A673 (cell line): ENCODE measurements around the gene ATP10A. TPM values are rescaled to one million over a fixed set of nuclear protein-coding genes. Genes with fewer than 3 reads are reported as not detected.

Source experiments
- BruUV-seq: library from RNA; stranded (reverse); fragments of 400-500 nt; replicated peaks from 2 replicates; lab custom pipeline; 2021; lab: Mats Ljungman, UMichigan
- CTCF ChIA-PET: fragments of 300-600 bp; sonication (Branson Sonifier 250); formaldehyde crosslinking; loops from one replicate; lab custom pipeline; 2022; ENCODE audit warnings: antibody characterized with exemption; lab: Charles Lee
- POLR2A ChIA-PET: fragments of 300-600 bp; sonication (Branson Sonifier 250); formaldehyde crosslinking; loops from one replicate; lab custom pipeline; 2022; ENCODE audit warnings: antibody characterized with exemption; ENCODE audit not compliant: low non-redundant PET; lab: Charles Lee
- DNase-seq: peaks from one replicate; pipeline ENCODE4 v3.0.0-alpha.2; 2015; ENCODE audit warnings: low spot score
- H3K27ac ChIP-seq: fragments of 200-600 bp; sonication (generic); 2 replicates; pipeline ENCODE4 v1.5.1; 2016; ENCODE audit warnings: mixed run types, low read depth, mild to moderate bottlenecking, mixed read lengths, antibody characterized with exemption, low read length; ENCODE audit not compliant: poor library complexity, severe bottlenecking
- H3K27me3 ChIP-seq: fragments of 200-600 bp; sonication (generic); replicated peaks from 2 replicates; pipeline ENCODE4 v1.6.1; 2017; ENCODE audit warnings: mixed run types, low read depth, mild to moderate bottlenecking, mixed read lengths, antibody characterized with exemption, low read length; ENCODE audit not compliant: insufficient read depth, poor library complexity
- H3K36me3 ChIP-seq: fragments of 200-600 bp; sonication (generic); 2 replicates; pipeline ENCODE4 v1.6.1; 2016; ENCODE audit warnings: mixed run types, mild to moderate bottlenecking, mixed read lengths, antibody characterized with exemption, low read length; ENCODE audit not compliant: insufficient read depth, poor library complexity, severe bottlenecking
- H3K4me1 ChIP-seq: fragments of 200-600 bp; sonication (generic); 2 replicates; pipeline ENCODE4 v1.6.1; 2017; ENCODE audit warnings: mixed run types, mild to moderate bottlenecking, mixed read lengths, antibody characterized with exemption, low read length; ENCODE audit not compliant: insufficient read depth, poor library complexity, severe bottlenecking
- H3K4me3 ChIP-seq: fragments of 200-600 bp; sonication (generic); 2 replicates; pipeline ENCODE4 v1.5.1; 2016; ENCODE audit warnings: low read depth, mixed run types, mild to moderate bottlenecking, mixed read lengths, low read length; ENCODE audit not compliant: poor library complexity, severe bottlenecking
- H3K9me3 ChIP-seq: fragments of 200-600 bp; sonication (generic); 2 replicates; pipeline ENCODE4 v1.6.1; 2016; ENCODE audit warnings: mixed run types, low read depth, mild to moderate bottlenecking, mixed read lengths, antibody characterized with exemption, low read length; ENCODE audit not compliant: poor library complexity, severe bottlenecking
- EZH2 ChIP-seq: fragments of 200-600 bp; sonication (generic); IDR thresholded peaks from 2 replicates; pipeline ENCODE4 v1.6.1; 2017; ENCODE audit warnings: borderline replicate concordance, low read depth, mild to moderate bottlenecking, mixed read lengths, antibody characterized with exemption, low read length; ENCODE audit not compliant: poor library complexity, severe bottlenecking
- intact Hi-C: fragments of 100-400 bp; cut with micrococcal nuclease; formaldehyde crosslinking; loops from one replicate; pipeline ENCODE4 v1.10.0; 2022; ENCODE audit not compliant: unreplicated experiment
- microRNA-seq: library from miRNA; unstranded; fragments of <30 nt; microRNA quantifications from one replicate; pipeline ENCODE4 v1.2.0, GENCODE V29; 2021
- total RNA-seq: library from RNA; stranded (reverse); gene quantifications from 2 replicates; pipeline ENCODE4 v1.2.3, GENCODE V29; 2021
- TF ChIP-seq, protein P1 (sequence below): fragments of 300-800, 200-600 bp; sonication (generic); conservative IDR thresholded peaks from 2 replicates; pipeline ENCODE4 v1.5.1; 2017; ENCODE audit warnings: low read depth, mild to moderate bottlenecking, antibody characterized with exemption, low read length, moderate library complexity, mixed read lengths

ATP10A gene
- total RNA-seq, 1 experiment from 2014 or later, result not detected

DNA sequence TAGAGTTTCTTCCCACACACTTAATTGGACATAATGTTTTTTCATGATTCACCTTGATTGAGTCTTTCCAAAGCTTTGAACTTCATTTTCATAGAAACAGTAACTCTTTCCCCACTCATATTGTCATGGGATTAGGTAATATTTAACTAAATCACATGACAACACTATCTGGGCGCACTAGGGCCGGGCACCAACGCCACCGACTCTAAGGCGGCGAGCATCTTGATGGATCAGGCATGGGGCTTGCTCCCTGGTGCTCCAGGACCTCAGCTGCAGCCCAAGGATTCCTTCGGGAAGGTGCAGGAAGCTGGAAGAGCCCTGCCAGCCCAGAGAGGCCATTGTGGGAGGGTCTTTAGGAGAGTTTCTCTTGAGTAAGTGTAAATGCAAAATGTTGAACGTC is 231.2 kb downstream of the ATP10A start:
- peaks cover 7% of the 10 kb centered on the region for H3K9me3 ChIP-seq
- H3K27ac ChIP-seq, result no peak overlapping the region
- no peaks in the 10 kb centered on the region for H3K36me3 ChIP-seq
- H3K4me1 ChIP-seq, result no peaks in the 10 kb centered on the region
- no peaks in the 10 kb centered on the region for H3K27me3 ChIP-seq
- TF ChIP-seq, protein P1, sequence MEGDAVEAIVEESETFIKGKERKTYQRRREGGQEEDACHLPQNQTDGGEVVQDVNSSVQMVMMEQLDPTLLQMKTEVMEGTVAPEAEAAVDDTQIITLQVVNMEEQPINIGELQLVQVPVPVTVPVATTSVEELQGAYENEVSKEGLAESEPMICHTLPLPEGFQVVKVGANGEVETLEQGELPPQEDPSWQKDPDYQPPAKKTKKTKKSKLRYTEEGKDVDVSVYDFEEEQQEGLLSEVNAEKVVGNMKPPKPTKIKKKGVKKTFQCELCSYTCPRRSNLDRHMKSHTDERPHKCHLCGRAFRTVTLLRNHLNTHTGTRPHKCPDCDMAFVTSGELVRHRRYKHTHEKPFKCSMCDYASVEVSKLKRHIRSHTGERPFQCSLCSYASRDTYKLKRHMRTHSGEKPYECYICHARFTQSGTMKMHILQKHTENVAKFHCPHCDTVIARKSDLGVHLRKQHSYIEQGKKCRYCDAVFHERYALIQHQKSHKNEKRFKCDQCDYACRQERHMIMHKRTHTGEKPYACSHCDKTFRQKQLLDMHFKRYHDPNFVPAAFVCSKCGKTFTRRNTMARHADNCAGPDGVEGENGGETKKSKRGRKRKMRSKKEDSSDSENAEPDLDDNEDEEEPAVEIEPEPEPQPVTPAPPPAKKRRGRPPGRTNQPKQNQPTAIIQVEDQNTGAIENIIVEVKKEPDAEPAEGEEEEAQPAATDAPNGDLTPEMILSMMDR, result no peak
- no peak for TF ChIP-seq EZH2
- no peak for DNase-seq
- ChIA-PET POLR2A (no interaction called here), CTCF (no interaction called here)
- intact Hi-C loops, result no loop called here
- no TSS peak for BruUV-seq
- H3K4me3 ChIP-seq, result no peak overlapping the region

Small RNA genes lying within 50 kb of the gene (microRNA-seq; reads per million reads assigned to microRNA genes)
- gene MIR4715, result not detected
